NCI-H2029 (cell line): ENCODE measurements around the gene TMEM178B.

Experiments used
- DNase-seq: peaks from one replicate; lab custom pipeline; 2025; lab: John Stamatoyannopoulos, UW

Gene TMEM178B

GRCh38 chr7:141468341-141468740 lies 394.5 kb downstream of the TMEM178B start:
- no peak for DNase-seq

- DNase-seq: no peak
These were observed 401.8 kb downstream of the TMEM178B start for GRCh38 chr7:141475679-141476078.

- no peak for DNase-seq
These were observed 404.0 kb downstream of the TMEM178B start for GRCh38 chr7:141477865-141478264.

DNA sequence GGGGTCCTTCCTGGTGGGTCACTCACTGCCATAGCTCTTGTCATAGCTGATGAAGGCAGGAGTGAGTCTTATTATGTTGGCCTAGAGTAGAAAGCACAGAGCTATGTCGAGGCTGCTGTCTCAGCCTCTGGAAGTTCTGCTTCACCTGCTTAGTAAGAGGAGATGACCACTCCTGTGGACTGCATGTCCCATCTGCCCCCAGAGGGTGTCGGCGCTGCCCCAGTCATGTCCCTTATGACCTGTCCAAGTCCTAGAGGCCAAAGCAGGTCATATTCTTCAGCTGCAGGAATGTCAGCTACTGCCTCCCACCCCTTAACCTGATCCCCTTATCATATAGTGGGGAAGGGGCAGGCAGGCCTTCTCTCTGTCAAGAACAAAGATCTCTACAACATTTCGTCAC lies 405.0 kb downstream of the TMEM178B start:
- no peak for DNase-seq

DNA sequence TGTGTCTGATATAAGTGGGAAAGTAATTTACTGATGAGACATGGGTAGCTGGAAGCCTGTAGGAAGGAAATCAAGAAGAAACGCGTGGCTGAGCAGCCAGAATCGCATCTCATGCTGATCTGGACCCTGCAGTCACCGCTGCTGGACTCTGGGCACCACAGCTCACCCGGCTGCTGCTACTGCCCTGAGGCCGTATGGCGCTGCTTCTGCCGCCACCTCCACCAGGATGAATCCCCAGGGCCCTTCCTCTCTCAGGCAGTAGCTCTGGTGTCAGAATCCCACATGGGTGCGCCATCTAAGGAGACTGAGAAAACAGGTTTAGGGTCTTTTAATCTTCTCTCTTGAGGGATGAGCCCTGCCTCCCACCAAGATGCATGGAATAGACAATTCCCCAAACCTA lies 407.1 kb downstream of the TMEM178B start:
- no peak for DNase-seq

- no peak for DNase-seq
These were observed 408.1 kb downstream of the TMEM178B start for GRCh38 chr7:141481971-141482370.

DNA sequence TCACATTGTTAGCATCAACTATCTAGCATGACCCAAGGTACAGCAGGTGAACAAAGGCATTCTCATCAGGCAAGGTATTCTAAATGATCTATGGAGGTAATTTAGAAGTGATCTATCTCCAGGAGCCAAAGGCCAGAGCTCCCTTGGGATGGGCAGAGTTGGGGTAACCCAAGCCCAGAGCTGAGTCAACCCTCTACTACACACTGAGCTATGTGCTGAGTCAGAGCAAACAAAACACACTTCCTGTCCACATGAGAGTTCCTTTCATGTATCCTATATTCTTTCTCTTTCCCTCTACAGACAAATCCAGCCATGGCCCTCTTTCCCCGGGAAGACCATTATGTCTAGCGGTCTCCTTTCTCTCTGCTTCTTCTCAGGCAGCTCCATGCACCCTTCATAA lies 409.2 kb downstream of the TMEM178B start:
- no peak for DNase-seq

- no peak for DNase-seq
These were observed 411.0 kb downstream of the TMEM178B start for GRCh38 chr7:141484907-141485306.

DNA sequence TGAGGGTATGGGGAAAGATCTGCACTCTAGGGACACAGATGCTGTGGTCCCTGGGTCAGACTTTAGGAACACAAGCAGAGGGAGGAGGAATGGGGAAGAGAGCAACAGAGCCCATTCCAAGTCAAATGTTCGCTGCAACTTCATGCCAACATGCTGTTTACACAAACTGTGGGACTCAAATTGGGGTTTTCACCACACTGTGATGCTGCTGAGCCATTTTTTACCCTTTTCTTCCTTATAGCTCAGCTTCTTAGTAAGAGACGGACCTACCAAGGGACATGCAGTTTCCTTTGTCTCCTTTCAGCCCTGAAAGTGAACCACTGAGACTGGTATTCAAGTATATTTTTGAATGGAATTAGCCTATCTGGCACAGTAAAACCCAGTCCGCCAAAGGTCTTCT lies 413.1 kb downstream of the TMEM178B start:
- DNase-seq: no peak

GRCh38 chr7:141490474-141490873 lies 416.6 kb downstream of the TMEM178B start:
- peak; percentile 6 for DNase-seq

GRCh38 chr7:141495057-141495456 lies 421.2 kb downstream of the TMEM178B start:
- DNase-seq: no peak

- no peak for DNase-seq
These were observed 423.5 kb downstream of the TMEM178B start for GRCh38 chr7:141497391-141497790.

GRCh38 chr7:141500608-141501007 lies 426.7 kb downstream of the TMEM178B start:
- no peak for DNase-seq

DNA sequence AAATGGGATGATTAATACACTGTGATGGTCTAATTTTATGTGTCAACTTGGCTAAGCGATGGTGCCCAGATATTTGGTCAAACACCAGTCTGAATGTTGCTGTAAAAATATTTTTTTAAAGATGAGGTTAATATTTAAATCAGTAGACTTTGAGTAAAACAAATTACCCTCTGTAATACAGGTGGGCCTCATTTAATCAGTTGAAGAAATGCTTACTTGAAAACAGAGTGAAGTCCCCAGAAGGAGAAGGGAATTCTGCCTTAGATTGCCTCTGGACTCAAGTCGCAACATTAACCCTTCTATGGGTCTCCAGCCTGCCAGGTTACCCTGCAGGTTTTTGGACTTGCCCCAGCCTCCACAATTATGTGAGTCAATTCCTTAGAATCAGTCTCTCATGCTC lies 427.6 kb downstream of the TMEM178B start:
- DNase-seq: no peak

DNA sequence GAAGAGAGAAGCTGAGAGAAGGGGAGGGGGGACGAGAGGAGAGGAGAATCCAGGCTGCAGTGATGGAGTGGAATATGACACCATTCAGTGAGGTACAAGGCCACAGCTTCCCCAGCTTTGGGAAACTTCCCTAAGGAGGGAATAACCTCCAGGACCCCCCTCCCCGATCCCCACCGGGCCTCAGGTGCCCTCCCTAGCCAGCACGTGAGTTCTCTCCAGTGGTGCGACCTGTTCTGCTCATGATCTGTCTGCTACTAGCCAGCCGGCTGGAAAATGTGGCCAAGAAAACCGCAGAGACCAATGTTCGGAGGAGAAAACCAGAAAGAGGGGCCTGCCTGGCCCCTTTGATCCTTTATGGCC lies 437.4 kb downstream of the TMEM178B start:
- peak; percentile 39 for DNase-seq

DNA sequence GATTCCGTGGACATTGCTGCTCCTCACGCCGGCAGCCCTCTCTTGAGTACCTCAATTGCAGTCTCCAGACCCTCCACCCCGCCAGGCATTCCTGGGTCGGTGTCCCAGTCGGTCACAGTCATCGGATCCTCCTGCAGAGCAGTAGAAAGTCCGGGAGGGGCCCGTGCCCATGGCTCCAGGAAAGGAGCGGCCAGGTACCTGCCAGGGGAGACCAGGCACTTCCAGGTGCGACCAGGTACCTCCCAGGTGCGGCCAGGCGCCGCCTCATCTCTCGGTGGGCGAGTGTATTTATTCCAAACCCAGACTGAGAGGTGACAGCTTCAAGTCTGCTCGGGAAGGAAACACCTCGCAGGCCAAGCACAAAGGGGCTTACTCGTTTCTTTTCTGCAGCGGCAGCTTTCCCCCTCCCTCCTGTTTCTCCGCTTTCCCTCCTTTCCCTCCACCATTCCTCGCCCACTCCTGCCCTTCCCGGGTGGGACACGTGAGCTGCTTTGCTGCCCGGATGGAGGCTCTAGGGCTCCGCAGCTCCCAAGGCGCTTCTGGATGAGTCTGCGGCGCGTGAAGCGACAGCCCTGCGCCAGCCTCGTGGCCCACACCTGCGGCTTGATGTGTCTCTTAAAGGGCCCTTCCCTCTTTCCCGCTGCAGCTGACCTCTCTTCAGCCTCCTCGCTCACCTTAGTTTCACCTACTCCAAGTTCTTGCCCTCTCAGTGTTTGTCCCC lies 438.0 kb downstream of the TMEM178B start:
- DNase-seq: peak; percentile 53

DNA sequence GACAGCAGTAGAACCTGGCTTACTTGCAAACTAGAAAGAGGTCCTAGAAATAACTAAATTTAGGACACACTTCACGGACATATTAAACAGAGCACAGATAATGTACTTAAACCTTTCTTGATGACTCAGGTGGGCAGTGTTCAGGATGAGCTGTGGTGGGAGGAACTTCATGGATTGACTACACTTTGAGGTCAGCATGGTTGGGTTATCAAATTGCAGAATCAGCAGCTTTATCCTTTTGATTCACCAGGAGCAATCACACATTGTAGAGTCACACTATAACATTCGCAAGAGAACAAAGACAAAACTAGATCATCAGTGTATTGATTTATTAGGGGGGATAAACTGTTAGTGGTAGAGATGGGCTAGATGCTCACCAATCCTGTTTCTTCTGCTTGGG lies 438.7 kb downstream of the TMEM178B start:
- DNase-seq: no peak

- no peak for DNase-seq
These were observed 439.9 kb downstream of the TMEM178B start for GRCh38 chr7:141513720-141514119.

DNA sequence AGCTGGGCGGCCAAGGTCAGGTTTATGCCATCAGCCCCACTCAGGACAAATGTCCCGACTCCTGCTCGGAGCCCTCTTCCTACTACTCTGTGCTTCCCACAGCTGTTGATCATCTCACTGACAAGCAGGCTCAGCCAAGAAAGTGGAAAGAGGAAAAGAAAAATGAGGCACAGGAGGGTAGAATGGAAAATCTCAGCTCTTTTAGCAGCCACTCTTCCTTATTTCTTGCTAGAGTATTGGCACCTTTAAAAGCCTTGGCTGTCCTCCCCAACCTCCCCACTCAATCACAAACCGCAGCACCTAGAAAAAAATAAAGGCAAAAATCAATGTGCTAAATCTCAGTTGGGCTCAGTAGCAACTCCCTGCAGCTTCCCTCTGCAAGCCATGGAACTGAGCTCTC lies 442.1 kb downstream of the TMEM178B start:
- DNase-seq: no peak

DNA sequence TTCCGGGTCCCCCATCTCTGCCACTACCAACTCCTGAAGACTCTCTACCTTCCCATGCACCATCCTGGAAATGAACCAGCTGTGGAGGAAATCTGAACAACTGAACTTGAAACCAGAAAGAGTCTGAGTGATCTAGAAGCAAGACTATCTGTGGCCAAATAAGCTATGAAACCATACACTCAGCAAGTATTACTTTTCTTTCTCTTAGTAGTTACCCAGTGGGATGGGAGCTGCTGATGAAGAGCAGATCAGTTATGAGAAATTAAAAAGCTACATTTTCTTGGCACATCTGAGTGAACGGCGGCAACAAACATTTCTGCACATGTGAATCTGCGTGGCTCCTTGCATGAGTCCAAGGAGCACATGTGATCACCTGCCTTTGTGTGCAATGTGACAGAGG lies 445.8 kb downstream of the TMEM178B start:
- DNase-seq: no peak

GRCh38 chr7:141522657-141523342 lies 448.9 kb downstream of the TMEM178B start:
- no peak for DNase-seq

- DNase-seq: no peak
These were observed 452.2 kb downstream of the TMEM178B start for GRCh38 chr7:141525973-141526514.

GRCh38 chr7:141527076-141527475 lies 453.2 kb downstream of the TMEM178B start:
- DNase-seq: no peak

DNA sequence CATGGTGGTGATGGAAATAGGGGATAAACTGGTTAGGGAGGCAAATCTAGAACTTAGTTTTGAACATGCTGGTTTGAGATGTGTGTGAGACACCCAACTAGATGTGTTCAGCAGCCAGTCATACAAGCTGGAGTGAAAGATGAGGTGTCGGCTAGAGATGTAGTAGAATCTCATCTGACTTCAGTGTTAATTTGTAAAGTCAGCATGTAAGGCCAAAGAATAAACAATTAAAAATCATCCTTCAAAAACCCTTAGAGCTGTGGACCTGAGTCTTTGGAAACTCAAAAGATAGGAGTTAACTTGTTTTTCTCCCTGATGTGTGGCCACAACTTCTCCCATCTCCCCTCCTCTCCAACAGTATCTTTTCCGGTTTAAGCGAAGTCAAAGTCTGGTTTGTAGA lies 454.5 kb downstream of the TMEM178B start:
- DNase-seq: no peak
